GM18951 (cell line): ENCODE measurements around the gene SLC38A2.

ENCODE experiments used
- POLR2A ChIP-seq: IDR thresholded peaks from 4 replicates; pipeline ENCODE4 v1.6.1; 2011; ENCODE audit warnings: mild to moderate bottlenecking; ENCODE audit not compliant: insufficient read length, insufficient read depth; ENCODE audit errors: extremely low read depth
- in situ Hi-C: fragments of 300-500 bp; cut with MboI; formaldehyde crosslinking; loops from one replicate; pipeline ENCODE4 v1.12.0; 2022; ENCODE audit warnings: low sequenced_read_pairs, mixed read lengths, inconsistent platforms; ENCODE audit not compliant: unreplicated experiment

The SLC38A2 gene

DNA sequence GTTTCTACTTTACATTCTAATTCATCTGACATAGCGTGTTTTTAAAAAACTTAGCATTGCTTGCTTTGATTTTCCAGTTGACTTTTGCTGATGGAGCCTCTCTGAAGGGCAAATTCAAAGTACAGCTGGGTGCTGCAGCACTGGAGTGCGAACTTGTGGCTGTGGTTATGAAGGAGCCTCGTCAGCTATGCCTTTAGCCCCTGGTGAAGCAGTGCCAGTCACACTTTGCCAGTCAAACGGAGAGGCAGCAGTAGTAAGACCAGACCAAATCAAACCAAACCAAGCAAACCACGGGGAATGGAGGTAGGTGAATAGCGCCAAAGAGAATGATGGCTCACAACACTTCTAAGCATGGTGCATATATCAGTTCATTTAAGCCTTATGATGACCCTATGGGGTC is 15.1 kb upstream of the SLC38A2 start:
- in situ Hi-C loops, result no loop called here
- TF ChIP-seq POLR2A, result peak; percentile 29

DNA sequence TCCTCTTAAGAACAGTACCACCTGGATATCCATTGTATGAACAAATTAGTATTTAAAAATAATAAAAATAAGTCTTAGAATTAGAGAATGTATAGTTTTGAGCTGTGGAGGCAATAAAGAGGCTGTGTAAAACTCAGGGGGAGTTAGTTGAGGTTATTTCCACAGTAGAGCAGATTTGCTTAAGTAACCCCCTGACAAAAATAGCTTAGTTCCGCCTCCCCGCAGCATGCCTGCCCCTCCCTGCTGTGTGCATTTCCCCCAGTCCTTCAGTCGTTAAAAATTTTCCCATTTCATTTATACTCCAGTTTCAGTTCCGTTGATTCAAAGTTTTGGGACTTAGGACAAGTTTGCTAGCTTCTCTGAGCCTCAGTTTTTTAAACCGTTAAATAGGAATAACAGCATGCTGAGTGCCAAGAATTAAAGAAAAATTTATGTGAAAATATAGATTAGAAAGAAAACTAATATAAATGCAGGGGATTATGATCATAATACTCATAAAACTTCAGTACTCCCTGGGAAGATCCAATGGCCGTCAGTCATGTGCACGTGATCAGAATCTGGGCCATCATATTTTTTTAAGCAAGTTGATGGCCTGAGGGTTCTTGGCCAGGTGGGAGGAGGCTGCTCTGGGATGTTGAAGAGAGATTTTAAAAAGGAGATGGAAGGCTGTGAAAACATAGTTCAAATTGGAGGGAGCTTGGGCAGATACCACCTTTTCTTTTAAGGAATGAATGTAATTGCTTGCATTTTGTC is 14.5 kb upstream of the SLC38A2 start:
- in situ Hi-C loops, result no loop called here

DNA sequence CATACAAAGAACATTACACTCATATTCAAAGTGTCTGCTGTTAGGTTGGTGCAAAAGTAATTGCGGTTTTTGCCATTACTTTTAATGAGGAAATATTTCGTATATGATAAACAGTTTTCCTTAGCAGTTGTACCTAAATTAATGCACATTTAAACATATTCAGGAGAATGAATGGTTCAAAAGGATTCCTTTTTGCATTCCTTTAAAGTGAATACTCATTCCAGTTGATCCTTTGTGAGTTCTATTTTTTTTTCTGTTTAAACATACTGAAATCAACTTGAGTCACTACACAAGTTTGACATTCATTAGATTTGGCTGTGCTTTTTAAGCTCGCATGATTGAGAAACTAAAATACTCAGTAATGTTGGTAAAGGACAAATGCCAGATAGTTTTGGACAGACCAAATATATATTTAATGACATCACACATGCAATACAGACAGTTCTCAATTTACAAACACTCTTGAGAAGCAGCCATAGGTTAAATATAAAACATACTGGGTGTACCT is 13.8 kb upstream of the SLC38A2 start:
- in situ Hi-C loops, result no loop called here
- TF ChIP-seq POLR2A, result no peak

More for the DNA sequence above, 14.5 kb upstream of the SLC38A2 start:
- TF ChIP-seq POLR2A, result peak; percentile 42

DNA sequence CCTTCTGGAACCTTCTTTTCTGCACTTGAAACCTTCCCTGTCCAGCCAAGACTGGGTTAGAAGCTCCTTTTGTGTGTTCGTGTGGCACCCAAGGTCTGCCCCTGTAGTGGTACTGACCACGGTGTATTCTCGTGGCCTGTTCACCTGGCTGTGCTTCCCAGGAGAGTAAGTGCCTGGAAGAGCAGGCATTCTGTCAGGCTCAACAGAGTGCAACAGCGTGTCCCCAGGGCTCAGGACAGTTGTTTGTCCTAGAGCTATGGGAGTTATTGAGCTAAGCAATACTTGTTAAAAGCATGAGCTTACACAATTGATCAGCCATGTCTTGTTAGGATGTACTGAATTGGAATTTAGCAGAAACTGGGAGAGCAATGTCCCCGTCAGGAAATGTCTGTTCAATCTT is 12.9 kb upstream of the SLC38A2 start:
- no peak for TF ChIP-seq POLR2A
- in situ Hi-C loops, result no loop called here

DNA sequence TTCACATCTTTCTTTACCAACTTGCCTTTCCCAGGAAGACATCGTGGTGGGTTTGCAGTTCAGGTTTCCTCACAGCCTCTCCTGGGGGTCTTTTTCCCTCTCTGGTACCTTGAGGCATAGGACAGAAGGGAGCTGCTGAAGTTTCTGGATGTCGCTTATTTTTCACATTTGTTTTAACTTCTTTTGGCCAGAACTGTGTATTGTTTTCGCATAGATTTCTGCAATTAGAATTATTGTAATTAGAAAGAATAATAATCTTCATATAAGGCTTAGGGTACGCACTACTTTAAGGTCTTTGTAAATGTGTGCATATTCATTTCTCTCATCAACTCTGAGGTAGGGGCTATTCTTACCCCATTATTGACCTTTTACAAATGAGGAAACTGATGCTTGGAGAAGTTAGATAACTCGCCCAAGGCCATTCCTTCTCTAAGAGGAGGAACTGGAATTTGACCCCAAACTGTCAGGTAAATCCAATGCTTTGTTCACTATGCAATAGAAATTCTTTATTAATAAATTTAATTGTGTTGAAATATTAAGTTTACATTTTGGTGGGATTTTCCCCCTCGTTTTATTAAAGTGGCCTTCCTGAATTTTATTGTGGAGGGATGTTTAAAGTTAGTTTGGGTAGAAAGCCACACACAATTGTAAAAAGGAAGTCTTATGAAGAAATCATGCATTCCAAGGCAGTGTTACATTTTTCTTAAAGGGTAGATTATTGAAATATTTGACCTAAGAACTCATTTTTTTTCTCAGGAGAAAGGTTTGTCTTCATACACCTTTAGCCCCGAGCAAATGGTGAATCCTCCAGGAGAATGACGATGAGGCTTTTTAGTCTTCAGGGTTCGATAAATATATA is 12.1 kb upstream of the SLC38A2 start:
- no peak for TF ChIP-seq POLR2A
- in situ Hi-C loops, result no loop called here

DNA sequence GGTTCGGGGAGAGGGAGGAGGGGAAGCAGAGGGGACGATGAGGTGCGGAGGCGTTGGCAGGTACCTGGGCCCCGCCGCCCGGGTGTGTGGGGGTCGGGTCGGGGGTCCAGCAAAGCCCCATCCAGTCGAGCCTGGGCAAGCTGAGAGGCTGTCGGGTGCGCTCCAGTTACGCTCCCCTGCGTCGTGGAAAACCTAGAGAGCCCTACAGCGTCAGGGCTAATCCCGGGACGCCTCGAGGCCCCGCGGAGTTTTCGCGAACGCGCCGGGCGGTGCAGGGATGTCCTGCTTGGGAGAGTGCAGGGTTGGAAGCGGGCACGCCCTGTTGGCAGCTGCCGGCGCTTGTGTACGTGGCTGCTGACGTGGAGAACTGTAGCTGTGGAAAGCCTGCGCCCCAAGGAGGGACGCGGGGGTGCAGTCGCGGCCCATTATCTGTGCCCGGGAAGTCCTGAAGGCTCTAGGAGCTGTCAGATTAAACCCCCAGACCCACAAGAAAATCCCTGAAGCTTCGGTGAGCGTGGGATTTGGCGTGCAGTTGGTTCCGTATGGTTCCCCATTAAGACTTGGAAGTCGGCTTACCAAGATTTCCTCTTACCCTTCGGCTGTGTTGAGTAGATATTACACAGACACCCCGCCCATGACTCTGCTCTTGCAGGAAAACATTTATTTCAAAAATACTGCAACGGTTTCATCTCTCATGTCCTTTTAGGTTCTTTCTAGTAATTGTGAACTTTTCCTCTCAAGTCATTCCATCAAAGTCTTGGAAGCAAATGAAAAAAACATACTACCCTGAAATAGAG is 11.3 kb upstream of the SLC38A2 start:
- in situ Hi-C loops, result no loop called here
- peak; percentile 61 for TF ChIP-seq POLR2A

DNA sequence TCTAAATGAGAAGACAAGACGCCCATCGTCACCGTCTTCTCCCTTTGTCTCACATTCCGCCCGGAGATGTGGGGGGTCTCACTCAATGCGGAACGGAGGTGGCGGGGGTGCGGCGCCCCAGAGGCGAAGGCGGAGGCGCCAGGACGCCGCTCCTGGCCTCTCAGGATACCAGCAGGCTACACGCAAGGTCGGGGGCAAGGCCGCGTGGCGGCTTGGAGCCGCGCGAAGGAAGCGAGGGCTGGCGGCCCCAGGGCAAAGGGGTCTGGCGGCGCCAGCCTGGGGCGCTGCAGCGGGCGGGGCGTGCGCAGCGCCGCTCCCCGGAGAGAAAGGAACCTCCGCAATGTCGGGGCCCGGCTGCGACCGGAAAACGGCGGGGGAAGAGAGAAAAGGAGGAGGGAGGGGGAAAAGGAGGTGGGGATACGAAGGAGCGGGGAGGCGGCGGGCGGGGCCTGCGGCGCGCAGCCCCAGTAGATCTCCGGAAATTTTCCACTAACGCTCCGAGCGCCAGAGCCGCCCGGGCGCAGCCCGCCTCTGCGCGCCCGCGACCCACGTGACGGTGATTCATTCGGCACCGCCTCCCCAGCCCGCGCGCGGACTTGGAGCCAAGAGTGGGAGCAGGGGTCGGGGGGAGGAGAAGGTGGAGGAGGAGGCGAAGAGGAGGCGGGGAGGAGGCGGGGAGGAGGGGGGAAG is 10.5 kb upstream of the SLC38A2 start:
- TF ChIP-seq POLR2A, result peak; percentile 72
- in situ Hi-C loops, result no loop called here

DNA sequence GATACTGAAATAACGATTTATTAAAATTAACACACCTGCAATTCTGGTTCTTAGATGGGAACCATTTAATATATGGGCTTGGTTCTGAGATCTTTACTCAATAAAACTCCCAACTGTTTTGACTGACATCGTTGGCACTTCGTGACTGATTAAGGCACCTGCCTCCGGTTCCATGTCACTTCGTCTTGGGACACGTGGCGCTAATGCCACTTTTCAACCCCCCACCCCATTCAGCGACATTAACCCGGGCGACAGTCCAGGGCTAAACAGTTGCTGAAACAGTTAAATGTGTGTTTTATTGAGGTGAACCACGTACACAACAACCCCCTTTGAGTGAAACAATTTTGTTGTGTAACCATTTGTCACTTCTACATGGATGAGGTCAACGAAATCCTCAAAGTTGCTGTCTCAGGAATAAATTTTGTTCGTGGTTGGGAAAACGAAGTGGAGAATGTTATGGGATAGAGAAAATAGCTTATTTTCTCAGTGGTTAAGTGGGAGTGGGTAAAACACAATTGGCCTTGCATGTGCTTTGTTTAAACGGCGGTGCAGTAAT is 9.9 kb upstream of the SLC38A2 start:
- no peak for TF ChIP-seq POLR2A
- in situ Hi-C loops, result no loop called here

DNA sequence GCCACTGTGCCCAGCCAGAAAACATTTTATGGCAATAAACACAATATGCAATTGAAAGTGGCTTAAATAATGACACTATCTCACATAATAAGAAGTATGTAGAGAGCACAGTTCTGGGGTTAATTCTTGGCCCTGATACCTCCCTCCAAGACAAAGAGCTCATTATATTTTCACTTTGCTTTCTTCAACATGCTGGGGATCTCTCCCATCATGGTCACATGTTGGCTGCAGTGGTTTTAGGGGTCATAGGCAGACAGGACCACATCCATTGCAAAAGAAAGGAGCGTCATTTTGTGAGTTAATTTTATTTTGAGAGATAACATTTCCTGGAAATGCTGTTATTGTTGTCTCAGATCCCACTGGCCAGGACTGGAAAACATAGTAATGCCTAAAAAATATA is 8.3 kb upstream of the SLC38A2 start:
- TF ChIP-seq POLR2A, result no peak
- in situ Hi-C loops, result no loop called here

DNA sequence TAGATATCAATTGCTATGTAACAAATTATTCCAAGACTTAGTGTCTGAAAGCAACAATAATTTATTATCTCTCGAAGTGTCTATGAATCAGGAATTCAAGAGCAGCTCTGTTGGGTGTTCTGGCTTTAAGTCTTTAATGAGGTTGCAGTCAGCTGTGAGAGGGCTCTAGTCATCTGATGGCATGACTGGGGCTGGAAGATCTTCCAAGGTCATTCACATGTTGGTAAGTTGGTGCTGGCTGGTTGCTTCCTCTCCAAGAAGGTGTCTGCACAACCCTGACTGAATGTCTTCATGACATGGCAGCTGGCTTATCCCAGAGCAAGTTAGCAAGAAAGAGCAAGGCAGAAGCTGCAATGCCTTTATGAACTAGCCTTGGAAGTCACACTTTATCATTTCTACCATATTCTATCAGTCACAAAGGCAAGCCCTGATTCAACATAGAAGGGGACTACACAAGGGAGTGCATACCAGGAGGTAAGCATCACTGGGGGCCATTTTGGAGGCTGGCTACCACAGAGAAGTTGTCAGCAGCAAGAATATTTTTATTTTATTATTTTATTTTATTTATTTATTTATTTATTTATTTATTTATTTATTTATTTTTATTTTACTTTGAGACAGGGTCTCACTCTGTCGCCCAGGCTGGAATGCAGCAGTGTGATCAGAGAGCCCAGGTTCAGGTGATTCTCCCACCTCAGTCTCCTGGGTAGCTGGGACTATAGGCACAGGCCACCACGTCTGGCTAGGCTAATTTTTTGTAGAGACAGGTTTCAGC is 7.6 kb upstream of the SLC38A2 start:
- TF ChIP-seq POLR2A, result no peak
- in situ Hi-C loops, result no loop called here

DNA sequence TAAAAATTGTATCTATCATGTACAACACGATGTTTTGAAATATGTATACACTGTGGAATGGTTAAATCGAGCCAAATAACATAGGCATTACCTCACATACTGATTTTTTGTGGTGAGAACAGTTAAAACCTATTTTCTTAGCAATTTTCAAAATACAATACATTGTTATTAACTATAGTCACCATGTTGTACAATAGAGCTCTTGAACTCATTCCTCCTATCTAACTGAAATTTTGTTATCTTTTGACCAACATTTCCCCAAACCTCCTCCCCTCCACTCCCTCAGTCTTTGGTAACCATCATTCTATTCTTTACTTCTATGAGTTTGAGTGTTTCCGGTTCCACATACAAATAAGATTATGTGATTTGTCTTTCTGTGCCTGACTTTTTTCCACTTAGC is 6.8 kb upstream of the SLC38A2 start:
- no peak for TF ChIP-seq POLR2A
- in situ Hi-C loops, result no loop called here
